ENCODE results near the gene POLR3F.

GRCh38 chr20:18440403-18440802 lies 26.8 kb upstream of the POLR3F start:
- TF ChIP-seq CTCF (IDR thresholded peaks at IDR 0.05) (no peak), POLR2AphosphoS5 (IDR thresholded peaks at IDR 0.05; ENCODE audit: insufficient read depth in 1 of 2, low read depth in 1 of 2) (no peak), POLR2A (IDR thresholded peaks at IDR 0.05) (no peak)

All from vagina (tissue), 2 donors.